Measurements from ENCODE around the gene TMEM138.
"Not testable (repeated sequence)": the region's sequence is repeated elsewhere in the genome, so short reads cannot be mapped to it uniquely, and the experiment has no call there.

Gene TMEM138

DNA sequence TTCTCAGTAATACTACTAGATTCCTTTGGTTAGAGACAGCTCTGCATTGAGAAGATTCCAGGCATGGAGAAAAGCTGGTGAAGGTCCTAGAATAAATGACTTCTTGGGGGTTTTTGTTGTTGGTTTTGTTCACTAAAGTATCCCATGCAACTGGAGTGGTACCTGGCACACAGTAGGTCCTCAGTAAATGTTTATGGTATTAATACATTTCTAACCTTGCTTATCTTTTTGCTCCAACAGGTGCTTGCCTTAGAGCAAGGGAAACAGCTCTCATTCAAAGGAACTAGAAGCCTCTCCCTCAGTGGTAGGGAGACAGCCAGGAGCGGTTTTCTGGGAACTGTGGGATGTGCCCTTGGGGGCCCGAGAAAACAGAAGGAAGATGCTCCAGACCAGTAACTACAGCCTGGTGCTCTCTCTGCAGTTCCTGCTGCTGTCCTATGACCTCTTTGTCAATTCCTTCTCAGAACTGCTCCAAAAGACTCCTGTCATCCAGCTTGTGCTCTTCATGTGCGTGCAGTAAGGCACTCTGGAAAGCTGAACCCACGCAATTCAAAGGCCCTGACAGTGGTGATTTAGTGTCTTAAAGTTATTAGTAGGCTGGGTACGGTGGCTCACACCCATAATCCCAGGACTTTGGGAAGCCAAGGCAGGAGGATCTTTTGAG, 2.0 kb downstream of the TMEM138 start:
- FAIRE-seq (no peak), DNase-seq (ENCODE audit: low spot score) (no peak)

GRCh38 chr11:61367406-61367805, 5.2 kb downstream of the TMEM138 start:
- FAIRE-seq, result no peak
- no peak for DNase-seq (ENCODE audit: low spot score)

GRCh38 chr11:61368646-61369045, 6.5 kb downstream of the TMEM138 start:
- no peak for FAIRE-seq
- DNase-seq (ENCODE audit: low spot score), result no peak

- DNase-seq (ENCODE audit: low spot score), result peak; percentile 57
- no peak for FAIRE-seq
These were observed 7.5 kb downstream of the TMEM138 start for GRCh38 chr11:61369372-61370348.

DNA sequence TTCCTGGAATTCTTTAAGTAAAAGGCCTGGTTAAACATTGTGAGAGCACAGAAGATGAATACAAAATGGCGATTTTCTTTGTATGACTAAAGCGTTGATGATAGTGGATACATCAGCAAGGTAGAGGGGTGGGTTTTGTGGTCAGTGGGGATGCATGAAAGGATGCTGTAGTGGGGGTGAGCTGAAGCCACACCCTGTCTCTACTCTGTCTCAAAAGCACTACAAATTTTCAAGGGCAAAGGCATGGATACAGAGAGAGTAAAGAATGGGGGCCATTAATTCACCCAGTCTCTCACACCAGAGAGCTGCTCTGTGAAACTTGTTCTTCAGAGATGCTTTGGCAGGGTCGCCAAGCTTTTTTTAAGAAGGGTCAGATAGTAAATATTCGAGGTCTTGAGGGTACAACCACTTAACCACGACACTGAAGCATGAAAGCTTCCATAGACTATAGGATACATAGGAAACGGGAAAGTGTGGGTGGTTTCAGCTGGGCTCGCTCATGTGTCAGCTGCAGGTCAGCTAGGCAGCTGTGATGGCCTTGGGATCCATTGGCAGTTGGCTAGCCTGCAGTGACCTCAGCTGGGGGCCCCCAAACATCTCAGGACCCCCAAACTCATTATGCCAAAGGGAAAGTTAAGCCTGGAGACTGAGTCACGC, 8.3 kb downstream of the TMEM138 start:
- FAIRE-seq (no peak), DNase-seq (ENCODE audit: low spot score) (no peak)

- FAIRE-seq (no peak), DNase-seq (ENCODE audit: low spot score) (no peak)
These were observed 10.7 kb downstream of the TMEM138 start for GRCh38 chr11:61372659-61373420.

- DNase-seq (ENCODE audit: low spot score), result no peak
- FAIRE-seq, result no peak
These were observed 13.6 kb downstream of the TMEM138 start for GRCh38 chr11:61375761-61376108.

DNA sequence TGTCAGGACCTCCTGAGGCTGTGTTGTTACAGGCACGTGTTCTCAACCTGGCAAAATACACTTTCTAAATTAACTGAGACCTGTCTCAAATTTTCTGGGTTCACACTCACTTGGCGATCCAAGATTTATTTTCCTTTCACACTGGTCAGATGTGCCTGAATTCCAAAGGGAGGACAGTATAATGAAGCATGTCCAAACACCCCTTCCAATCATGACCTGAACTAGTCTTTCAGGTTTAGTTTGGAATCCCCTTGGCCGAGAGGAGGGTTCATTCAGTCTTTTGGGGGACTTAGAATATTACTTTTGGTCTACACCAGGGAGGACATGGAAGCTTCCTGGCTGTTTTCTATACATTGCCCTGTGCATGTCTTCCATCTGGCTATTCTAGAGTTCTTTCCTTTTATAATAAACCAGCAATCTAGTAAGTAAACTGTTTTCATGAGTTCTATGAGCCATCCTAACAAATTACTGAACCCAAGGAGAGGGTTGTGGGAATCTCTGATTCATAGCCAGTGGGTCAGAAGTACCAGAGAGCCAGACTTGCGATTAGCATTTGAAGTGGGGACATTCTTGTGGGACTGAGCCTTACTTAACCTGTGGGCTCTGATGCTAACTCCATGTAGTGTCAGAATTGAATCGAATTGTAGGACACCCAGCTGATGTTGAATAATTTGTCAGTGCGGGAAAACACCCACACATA, 15.4 kb downstream of the TMEM138 start:
- DNase-seq (ENCODE audit: low spot score), result no peak
- no peak for FAIRE-seq

- DNase-seq (ENCODE audit: low spot score) (no peak), FAIRE-seq (no peak)
These were observed 16.6 kb downstream of the TMEM138 start for GRCh38 chr11:61378713-61379313.

DNA sequence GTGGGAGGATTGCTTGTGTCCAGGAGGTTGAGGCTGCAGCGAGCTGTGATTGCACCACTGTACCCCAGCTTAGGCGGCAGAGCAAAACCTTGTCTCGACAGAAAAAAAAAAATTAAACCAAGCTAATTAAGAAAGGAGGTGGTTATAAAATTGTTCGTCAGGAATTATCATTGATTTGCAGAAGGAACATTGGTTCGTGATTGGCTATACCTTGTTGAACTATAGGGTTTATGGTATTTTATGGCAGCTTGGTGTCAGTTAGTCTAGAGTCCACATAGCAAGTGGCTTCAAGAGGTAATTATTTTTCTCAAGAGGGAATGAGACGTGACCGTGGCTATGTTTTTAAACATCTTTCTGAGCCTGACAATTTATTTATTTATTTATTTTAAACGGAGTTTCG, 18.7 kb downstream of the TMEM138 start:
- FAIRE-seq (no peak), DNase-seq (ENCODE audit: low spot score) (no peak)

- FAIRE-seq; DNase-seq (ENCODE audit: low spot score): not testable (repeated sequence)
These were observed 21.7 kb downstream of the TMEM138 start for GRCh38 chr11:61383859-61384258.

GRCh38 chr11:61384271-61385242, 22.4 kb downstream of the TMEM138 start:
- FAIRE-seq (no peak), DNase-seq (ENCODE audit: low spot score) (no peak)

DNA sequence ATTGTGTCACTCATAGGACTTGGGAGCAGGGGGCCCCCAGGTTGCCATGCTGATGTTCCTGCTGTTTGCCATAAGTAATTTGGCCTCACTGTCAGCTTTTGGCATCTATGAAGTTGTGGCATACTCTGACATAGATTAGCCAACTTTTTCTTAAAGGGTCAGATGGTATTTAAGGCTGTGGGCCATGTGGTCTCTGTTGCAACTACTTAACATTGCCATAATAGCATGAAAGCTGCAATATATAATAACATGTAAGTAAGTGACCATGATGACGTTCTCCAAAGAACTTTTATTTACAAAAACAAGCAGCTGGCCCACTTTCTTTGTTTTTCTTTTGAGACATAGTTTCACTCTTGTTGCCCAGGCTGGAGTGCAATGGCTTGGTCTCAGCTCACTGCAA, 28.0 kb downstream of the TMEM138 start:
- FAIRE-seq (no peak), DNase-seq (ENCODE audit: low spot score) (no peak)

DNA sequence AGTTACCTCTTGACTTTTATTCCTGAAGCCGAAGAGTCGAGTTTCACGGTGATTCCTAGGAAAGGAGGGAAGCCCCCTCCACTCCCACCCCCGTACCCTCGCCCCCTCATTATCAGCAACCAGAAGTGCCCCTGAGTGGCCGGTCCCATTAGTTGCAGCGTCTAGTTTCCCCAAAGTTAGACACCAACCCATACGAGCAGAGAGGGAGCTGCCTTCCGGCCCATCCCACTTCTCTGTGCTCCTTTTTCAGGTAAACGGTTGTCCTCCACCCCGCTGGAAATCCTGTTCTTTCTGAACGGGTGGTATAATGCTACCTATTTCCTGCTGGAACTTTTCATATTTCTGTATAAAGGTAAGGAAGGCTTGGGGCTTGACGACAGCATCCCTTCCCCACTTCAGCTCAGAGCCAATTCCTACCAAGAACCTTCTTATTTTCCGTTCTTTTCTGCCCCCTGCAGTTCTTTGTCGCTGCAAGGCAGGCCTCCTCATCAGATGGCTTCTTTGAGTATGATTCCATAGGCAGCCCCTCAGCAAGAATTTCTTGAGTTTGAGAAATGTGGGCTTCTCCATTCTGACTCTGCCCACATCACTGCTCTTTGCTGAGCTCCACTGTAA, 30.9 kb downstream of the TMEM138 start:
- DNase-seq (ENCODE audit: low spot score) (no peak), FAIRE-seq (no peak)

DNA sequence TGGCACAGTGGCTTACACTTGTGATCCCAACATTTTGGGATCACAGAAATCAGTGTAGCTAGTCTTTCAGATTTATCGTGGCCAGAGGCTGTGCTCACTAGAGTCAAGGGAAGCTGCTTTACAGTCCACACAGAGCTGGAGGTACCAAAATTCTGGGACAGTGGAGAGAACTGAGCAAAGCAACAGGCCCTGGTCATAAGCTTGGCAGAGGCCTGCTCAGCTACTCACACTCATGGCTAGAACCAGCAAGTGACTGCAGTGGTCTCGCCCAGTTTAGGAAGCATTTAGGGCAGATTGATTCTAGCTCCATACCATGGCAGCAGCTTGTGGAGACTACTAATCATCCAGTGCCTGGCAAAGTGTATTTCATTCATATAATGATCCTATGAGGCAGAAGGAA, 39.0 kb downstream of the TMEM138 start:
- no peak for FAIRE-seq

GRCh38 chr11:61401573-61401972, 39.4 kb downstream of the TMEM138 start:
- FAIRE-seq, result no peak
- DNase-seq (ENCODE audit: low spot score), result no peak

More for the DNA sequence above, 39.0 kb downstream of the TMEM138 start:
- DNase-seq (ENCODE audit: low spot score), result no peak

DNA sequence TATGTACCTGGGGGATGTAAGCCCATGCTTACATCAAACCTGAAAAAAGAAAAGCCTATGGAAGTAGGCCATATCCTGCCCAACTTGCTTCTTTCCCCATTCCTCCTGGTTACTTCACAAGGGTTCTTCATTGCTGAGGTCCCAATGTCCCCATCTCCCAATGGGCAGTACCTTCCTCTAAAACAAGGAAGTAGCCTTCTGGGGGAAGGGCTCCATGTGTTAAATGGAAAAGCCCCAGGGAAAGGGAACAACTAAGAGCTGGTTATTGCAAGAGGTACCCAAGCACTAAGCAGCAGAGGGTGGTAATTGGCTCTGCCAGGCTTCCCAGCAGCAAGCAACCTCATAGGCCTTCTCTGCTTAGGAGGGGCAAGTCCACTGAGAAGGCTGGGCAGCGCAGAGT, 41.5 kb downstream of the TMEM138 start:
- no peak for DNase-seq (ENCODE audit: low spot score)
- FAIRE-seq, result no peak

GRCh38 chr11:61404103-61404502, 41.9 kb downstream of the TMEM138 start:
- FAIRE-seq (no peak), DNase-seq (ENCODE audit: low spot score) (no peak)

- DNase-seq (ENCODE audit: low spot score) (no peak), FAIRE-seq (no peak)
These were observed 42.5 kb downstream of the TMEM138 start for GRCh38 chr11:61404641-61405040.
